GM12892 (cell line): ENCODE measurements around the gene SIVA1.

Experiments used
- POLR2A ChIP-seq: IDR thresholded peaks from 2 replicates; pipeline ENCODE4 v1.6.1; 2011; ENCODE audit warnings: low read depth, low read length, control low read depth
- POLR2AphosphoS5 ChIP-seq: IDR thresholded peaks from 2 replicates; pipeline ENCODE4 v1.6.1; 2011; ENCODE audit warnings: low read depth, low read length, control low read depth

- TF ChIP-seq POLR2A, result no peak
- no peak for TF ChIP-seq POLR2AphosphoS5
These were observed 21.3 kb upstream of the SIVA1 start for GRCh38 chr14:104731320-104732294.
